GM19395 (cell line): ENCODE data around the gene RAD51B.

Experiments
- ATAC-seq: cut with Tn5 transposase; IDR thresholded peaks from one replicate; pipeline ENCODE4 v1.9.1; 2021; ENCODE audit warnings: mild to moderate bottlenecking, moderate library complexity; ENCODE audit not compliant: unreplicated experiment

The RAD51B gene

GRCh38 chr14:68612049-68612448 is 792.5 kb downstream of the RAD51B start:
- no peak for ATAC-seq

- ATAC-seq = no peak
These were observed 796.8 kb downstream of the RAD51B start for GRCh38 chr14:68616221-68616902.

GRCh38 chr14:68619790-68620574 is 800.4 kb downstream of the RAD51B start:
- ATAC-seq = no peak

GRCh38 chr14:68621400-68622365 is 802.1 kb downstream of the RAD51B start:
- ATAC-seq = no peak

GRCh38 chr14:68622856-68623255 is 803.3 kb downstream of the RAD51B start:
- no peak for ATAC-seq

- ATAC-seq = no peak
These were observed 803.7 kb downstream of the RAD51B start for GRCh38 chr14:68623307-68623706.

- ATAC-seq = no peak
These were observed 804.2 kb downstream of the RAD51B start for GRCh38 chr14:68623826-68624225.

GRCh38 chr14:68624541-68625220 is 805.1 kb downstream of the RAD51B start:
- no peak for ATAC-seq

GRCh38 chr14:68625366-68626090 is 805.9 kb downstream of the RAD51B start:
- ATAC-seq = no peak

GRCh38 chr14:68626386-68626785 is 806.8 kb downstream of the RAD51B start:
- ATAC-seq = no peak

GRCh38 chr14:68627050-68627867 is 807.7 kb downstream of the RAD51B start:
- ATAC-seq = no peak

GRCh38 chr14:68627868-68628604 is 808.5 kb downstream of the RAD51B start:
- no peak for ATAC-seq

GRCh38 chr14:68628605-68629310 is 809.2 kb downstream of the RAD51B start:
- no peak for ATAC-seq

- ATAC-seq = no peak
These were observed 810.5 kb downstream of the RAD51B start for GRCh38 chr14:68630081-68630571.

GRCh38 chr14:68630611-68631393 is 811.2 kb downstream of the RAD51B start:
- no peak for ATAC-seq

- no peak for ATAC-seq
These were observed 811.9 kb downstream of the RAD51B start for GRCh38 chr14:68631394-68632053.
